ENCODE results near the gene MAST4.

Gene MAST4

DNA sequence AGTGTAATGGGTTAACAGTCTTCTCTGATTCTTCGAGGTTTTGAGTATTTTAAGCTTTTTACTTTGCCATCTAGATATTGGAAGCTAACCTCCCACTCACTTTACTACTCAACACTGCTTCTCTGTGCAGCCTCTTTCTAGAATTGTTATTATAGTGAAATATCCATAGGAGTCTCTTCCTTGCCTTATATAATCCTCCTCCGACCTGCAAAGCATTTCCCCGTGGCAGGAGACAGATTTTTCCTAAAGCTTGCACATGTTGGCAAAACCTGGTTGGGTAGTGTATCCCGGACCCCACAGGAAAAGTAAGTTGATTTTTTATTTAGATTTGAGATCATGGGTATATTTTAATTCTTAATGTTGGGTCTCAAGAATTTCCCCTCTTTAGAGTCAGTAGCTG, 351.3 kb downstream of the MAST4 start:
- no peak for DNase-seq (ENCODE audit: low read depth in 1 of 2, low spot score in 1 of 2)

- DNase-seq (ENCODE audit: low read depth in 1 of 2, low spot score in 1 of 2): no peak
Observed at GRCh38 chr5:66949066-66949465, 352.9 kb downstream of the MAST4 start.

- no peak for DNase-seq (ENCODE audit: low read depth in 1 of 2, low spot score in 1 of 2)
Observed at GRCh38 chr5:66952153-66952552, 356.0 kb downstream of the MAST4 start.

- no peak for DNase-seq (ENCODE audit: low read depth in 1 of 2, low spot score in 1 of 2)
Observed at GRCh38 chr5:66956439-66956838, 360.2 kb downstream of the MAST4 start.

DNA sequence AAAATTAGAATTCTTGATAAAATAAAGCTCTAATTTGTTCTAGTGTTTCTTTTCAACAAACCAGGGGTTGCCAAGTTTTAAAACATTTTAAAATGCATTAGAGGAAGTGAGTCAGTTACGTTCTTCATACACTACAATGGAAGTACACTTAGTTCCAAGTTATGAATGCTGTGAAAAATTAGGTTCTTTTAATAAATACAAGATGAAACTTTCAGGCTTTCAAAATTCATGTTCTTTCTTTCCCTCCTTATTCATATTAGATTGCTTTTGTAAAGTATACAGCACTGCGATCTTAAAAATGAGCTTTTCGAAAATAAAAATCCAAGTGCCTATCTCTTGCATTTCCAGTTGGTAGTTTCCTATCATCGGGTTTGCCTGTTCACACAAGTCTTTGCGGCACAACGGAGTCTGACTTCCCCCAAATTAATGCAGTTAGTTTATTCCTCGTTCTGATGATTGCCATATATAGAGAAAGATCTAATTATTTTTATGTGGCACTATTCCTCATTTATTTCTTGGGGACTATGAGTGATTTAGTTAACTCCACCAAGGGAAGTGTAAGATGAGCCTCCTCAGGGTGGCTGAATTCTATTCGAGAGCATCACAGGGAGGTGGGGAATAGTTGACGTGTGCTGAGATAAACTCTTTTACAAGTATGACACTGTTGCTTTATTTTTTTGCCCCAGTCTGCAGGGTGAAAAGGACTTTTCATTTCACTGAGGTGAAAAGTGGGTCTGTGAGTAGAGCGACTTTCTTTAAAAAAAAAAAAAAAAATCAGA, 362.2 kb downstream of the MAST4 start:
- DNase-seq (ENCODE audit: low read depth in 1 of 2, low spot score in 1 of 2): no peak

DNA sequence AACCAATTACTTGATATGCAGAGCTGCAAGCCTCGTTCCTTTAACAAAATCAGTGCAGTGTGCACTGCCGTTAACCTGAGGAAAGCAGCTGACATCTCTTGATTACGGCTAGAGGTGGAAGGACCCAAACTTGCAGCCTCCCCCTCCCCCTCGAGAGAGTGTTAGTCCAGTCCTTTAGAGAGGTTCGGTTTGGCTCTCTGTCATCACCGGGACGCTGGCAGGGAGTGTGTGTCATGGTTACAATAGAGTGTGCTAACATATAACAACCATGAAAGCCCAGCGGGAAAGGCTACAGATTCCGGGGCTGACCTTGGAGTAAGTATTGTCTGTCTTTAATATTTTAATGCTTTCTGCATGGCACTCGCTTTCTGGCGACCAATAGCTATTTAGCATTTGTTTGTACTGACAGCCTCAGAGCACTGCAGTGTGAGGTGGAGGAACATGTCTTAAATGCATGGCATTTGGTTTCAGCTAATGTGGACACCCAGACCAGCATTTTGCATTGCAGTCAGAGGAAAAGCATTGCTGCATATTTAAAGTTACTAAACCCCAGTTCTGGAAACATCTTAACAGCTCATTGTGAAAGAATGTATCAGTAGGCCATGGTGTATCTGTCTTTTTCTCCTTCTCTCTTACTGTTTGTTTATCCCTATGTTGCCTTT, 362.9 kb downstream of the MAST4 start:
- no peak for DNase-seq (ENCODE audit: low read depth in 1 of 2, low spot score in 1 of 2)

DNA sequence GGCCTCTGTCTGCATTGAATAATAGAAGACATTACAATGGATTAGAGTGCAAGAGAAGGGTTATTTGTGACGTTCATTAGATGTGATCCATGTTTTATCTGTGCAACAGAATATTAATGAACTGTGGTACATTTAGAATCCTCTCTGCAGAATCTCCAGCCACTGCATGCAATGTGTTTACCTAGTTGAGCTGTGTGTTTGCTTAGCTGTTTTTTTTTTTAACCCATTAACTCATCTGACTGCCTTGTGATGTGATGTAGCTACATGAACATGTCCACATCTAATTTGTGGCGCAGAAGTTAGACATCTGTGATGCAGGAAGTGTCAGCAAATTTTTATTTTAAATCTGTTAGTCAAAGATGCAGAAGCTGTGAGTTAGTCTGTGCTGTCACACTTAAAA, 363.5 kb downstream of the MAST4 start:
- no peak for DNase-seq (ENCODE audit: low read depth in 1 of 2, low spot score in 1 of 2)

DNA sequence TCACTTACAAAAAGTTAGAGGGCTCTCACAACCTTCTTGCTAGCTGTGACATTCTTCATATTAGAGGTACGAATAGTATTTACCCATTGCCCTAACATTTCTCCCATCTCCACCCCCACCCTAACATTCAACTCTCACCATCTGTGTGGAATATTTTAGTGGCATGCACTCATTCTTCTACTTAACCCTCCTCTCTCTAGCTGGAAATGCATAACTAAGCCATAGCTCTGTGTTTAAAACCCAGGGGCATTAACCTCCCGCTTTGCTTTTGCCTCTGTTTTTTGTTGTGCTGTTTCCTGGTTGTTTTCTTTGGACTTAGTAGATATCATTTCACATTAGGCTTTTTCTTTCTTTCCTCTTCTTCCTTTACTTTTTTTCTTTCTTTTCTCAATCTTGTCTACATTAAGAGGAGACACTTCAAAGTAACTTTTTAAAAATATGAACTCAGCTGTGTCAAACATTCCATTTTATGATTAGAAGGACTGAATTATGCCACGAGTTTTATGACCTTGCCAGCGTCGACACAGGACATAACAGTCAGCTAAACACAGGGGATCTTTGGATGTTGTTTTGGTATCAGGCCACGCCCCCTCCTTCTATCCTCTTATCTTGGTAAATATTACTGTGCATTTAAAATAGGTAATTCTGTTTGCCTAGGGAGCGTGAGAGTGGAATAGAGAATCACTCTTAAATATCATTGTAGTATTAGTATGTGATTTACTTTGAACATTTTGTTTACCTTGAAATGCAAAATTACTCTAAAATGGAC, 364.4 kb downstream of the MAST4 start:
- DNase-seq (ENCODE audit: low read depth in 1 of 2, low spot score in 1 of 2): no peak

DNA sequence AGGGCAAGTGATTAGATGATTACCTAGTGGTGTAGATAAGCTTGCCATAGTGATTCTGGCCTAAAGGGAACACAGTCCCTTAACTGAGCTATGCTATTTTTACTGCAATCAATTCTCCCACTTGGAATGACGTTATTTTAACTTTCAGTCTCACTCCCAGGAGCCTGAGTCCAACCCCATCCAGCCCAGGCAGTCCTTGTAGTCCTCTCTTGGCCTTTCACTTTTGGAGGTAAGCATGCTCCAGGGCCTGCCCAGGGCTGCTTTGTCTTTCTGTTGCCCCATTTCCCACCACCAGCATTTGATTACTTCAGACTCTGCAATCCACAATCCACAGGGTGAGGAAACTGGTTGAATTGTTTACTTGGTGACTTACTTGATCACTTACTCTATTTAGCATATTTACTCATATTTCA, 367.4 kb downstream of the MAST4 start:
- no peak for DNase-seq (ENCODE audit: low read depth in 1 of 2, low spot score in 1 of 2)

DNA sequence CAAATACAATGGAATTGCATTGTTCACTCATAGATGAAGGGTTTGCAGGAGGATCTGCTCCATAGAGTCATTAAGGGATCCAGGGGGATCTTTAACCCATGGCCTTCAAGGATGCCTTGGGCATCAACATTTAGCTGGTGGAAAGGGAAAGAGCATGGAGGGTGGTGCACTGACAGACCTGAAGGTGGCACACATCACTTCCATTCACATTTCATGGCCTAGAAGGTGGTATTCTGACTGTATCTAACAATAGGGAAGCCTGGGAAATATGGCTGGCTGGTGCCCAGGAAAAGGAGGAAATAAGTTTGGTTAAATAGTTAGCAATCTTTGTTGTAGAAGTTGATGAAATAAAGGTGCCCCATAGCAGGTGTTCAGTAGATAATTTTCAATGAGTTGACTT, 370.2 kb downstream of the MAST4 start:
- no peak for DNase-seq (ENCODE audit: low read depth in 1 of 2, low spot score in 1 of 2)

DNA sequence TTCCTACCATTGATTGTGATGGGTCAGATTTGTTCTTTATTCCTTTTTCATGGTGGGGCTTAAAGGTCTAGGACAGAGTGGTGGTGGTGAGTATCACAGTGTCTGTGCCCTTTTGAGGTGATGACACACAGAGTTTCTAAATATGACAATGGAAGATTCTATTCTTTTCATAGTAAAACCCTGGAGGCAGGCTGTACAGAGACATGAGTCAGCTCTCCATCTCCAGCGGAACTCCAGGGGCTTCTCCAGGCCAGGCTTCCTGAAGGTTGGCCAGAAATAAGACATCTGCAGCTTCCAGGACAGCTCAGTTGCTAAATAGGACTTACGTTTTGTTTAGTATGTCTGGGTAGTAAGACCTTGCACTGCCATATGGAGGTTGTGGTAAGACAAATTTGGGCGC, 370.9 kb downstream of the MAST4 start:
- DNase-seq (ENCODE audit: low read depth in 1 of 2, low spot score in 1 of 2): no peak

DNA sequence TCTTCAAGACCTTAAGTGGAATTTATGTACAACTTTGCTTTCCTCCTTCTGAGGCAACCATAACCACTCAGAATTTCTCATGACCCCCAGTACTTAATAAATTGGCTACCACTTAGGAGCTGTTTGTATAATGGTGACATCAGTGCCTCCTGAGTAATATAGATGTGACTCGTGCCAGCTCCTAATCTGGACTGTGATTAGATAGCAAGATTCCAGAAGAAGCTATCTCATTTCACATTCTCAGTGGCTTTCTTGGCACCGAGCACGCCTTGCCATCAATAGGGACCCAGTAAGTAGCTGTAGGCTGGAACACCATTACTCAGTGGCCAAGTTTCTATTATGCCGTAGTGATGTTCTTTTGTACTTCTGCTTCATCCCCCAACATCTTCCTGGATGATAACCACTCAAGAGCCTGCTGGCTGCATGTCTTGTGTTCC, 371.7 kb downstream of the MAST4 start:
- DNase-seq (ENCODE audit: low read depth in 1 of 2, low spot score in 1 of 2): no peak

GRCh38 chr5:66969484-66969883, 373.3 kb downstream of the MAST4 start:
- no peak for DNase-seq (ENCODE audit: low read depth in 1 of 2, low spot score in 1 of 2)

GRCh38 chr5:66969963-66970362, 373.8 kb downstream of the MAST4 start:
- DNase-seq (ENCODE audit: low read depth in 1 of 2, low spot score in 1 of 2): no peak

DNA sequence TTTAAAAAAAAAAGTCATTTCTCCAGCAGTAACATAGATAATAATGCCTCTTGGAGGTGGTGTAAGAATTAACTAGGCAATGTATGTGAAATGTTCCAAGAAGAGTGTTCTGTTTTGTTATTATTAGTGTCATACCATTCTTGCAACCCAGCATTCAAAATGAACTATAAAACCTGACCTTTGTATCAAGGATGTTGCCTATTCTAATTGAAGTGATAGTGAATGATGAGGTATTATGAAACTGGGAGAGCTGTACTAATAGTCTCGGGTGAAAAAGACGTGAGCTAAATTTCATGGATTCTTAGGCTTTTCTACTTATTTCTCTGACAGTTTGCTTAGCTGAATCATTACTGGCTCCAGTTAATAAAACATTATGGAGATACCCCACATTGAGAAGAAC, 375.8 kb downstream of the MAST4 start:
- no peak for DNase-seq (ENCODE audit: low read depth in 1 of 2, low spot score in 1 of 2)

DNA sequence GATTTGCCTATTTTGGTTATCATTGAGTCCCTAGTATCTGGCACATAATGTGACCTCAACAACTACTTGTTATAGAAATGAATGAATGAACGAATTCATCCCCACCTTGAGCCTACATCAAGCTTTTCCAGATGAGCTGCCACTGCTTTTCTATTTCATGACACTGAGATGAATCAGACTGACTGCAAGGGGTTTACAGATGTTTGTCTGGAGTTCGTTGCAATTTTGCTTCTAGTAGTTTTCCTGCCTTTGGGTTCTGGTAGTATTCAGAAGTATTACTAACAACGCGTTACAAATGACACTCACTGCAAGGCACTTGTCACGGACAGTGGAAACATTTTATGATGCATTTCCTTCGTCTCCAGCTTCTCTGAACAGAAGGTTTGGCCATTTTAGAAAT, 378.1 kb downstream of the MAST4 start:
- no peak for DNase-seq (ENCODE audit: low read depth in 1 of 2, low spot score in 1 of 2)

DNA sequence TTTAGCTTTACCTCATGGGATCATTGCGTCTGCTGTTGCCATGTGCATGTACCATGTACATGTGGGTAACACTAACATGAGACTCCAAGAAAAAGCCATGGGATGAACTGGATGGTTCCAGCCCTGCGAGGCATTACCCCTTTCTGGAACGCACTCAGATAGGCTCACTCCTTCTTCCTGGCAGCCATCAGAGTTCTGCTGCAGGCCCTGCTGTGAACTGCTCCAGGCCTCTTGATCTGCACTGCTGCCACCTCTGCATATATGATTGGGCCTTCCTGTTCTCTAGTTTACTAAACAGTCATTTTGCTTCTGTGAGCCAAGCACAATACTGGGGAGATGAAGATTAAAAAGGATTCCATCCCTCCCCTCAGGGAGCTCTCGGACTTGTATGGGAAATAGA, 379.9 kb downstream of the MAST4 start:
- DNase-seq (ENCODE audit: low read depth in 1 of 2, low spot score in 1 of 2): no peak

DNA sequence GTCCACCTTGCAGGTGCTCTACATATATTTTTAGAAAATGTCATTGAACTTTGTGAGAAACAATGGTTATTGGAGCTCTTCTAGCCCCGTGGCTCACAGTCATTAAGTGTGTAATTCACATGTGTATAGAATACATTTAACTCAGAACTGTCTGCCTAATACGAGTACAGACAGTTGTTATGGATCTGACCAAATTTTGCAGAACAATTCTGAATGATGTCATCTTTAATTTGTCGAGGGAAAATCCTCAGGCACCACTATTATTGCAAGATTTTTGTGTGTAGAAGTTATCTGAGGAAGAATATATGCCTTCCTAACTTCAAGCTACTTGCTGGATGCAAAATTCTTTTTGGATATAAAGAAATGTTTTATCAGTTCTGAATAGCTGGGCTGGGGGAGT, 383.5 kb downstream of the MAST4 start:
- no peak for DNase-seq (ENCODE audit: low read depth in 1 of 2, low spot score in 1 of 2)

- no peak for DNase-seq (ENCODE audit: low read depth in 1 of 2, low spot score in 1 of 2)
Observed at GRCh38 chr5:66981266-66982055, 385.3 kb downstream of the MAST4 start.

GRCh38 chr5:66982056-66982387, 385.8 kb downstream of the MAST4 start:
- DNase-seq (ENCODE audit: low read depth in 1 of 2, low spot score in 1 of 2): no peak

GRCh38 chr5:66982470-66982869, 386.3 kb downstream of the MAST4 start:
- no peak for DNase-seq (ENCODE audit: low read depth in 1 of 2, low spot score in 1 of 2)

All from stimulated activated CD4-positive, alpha-beta T cell treated with anti-CD3 and anti-CD28 coated beads, Interleukin-15, amount 100 ng/mL, for 1 hour (primary cell).